CD14-positive monocyte (primary cell): Measurements from ENCODE around the gene NPAS3. TPM values are rescaled to one million over a fixed set of nuclear protein-coding genes. Genes with fewer than 3 reads are reported as not detected.

Source experiments
- DNase-seq, 3 donors: peaks; one replicate each; pipeline ENCODE4 v3.0.0-alpha.2; 2011 to 2022
- H2AFZ ChIP-seq: 2 replicates; pipeline ENCODE4 v1.6.0; 2012; ENCODE audit warnings: mild to moderate bottlenecking, low read depth, low read length, inconsistent platforms; ENCODE audit not compliant: insufficient read depth, poor library complexity, severe bottlenecking
- H3K27ac ChIP-seq, 2 donors: 1 replicate in 1 of 2; 2 replicates in 1 of 2; pipeline ENCODE4 v1.5.1; 2012 to 2013; ENCODE audit warnings: low read length in 2 of 2, control low read depth in 1 of 2, inconsistent platforms in 1 of 2, low read depth in 1 of 2, mild to moderate bottlenecking in 1 of 2
- H3K27me3 ChIP-seq, 2 donors: one replicate each; pipeline versions ENCODE4 v1.6.0 to v1.6.1; 2011 to 2013; ENCODE audit warnings: low read length in 2 of 2; ENCODE audit not compliant: control insufficient read depth in 2 of 2, insufficient read depth in 2 of 2
- H3K36me3 ChIP-seq, 2 donors: replicated peaks in 1 of 2; 1 replicate in 1 of 2; 2 replicates in 1 of 2; pipeline versions ENCODE4 v1.5.1 to v1.6.1; 2012 to 2013; ENCODE audit warnings: low read length in 2 of 2, control low read depth in 1 of 2, inconsistent platforms in 1 of 2, mild to moderate bottlenecking in 1 of 2; ENCODE audit not compliant: insufficient read depth in 2 of 2, control insufficient read depth in 1 of 2
- H3K4me1 ChIP-seq, 2 donors: 1 replicate in 1 of 2; 2 replicates in 1 of 2; pipeline versions ENCODE4 v1.5.1 to v1.6.1; 2012 to 2013; ENCODE audit warnings: low read length in 2 of 2, control low read depth in 1 of 2, inconsistent platforms in 1 of 2, mild to moderate bottlenecking in 1 of 2, moderate library complexity in 1 of 2; ENCODE audit not compliant: insufficient read depth in 2 of 2, control insufficient read depth in 1 of 2
- H3K4me2 ChIP-seq: replicated peaks from 2 replicates; pipeline ENCODE3; 2012; ENCODE audit warnings: low read length, moderate library complexity, mild to moderate bottlenecking; ENCODE audit not compliant: poor library complexity, severe bottlenecking; ENCODE audit errors: extremely low read depth
- H3K4me3 ChIP-seq, 3 experiments: fragments of 200-600 bp in 1 of 3; sonication (generic) in 1 of 3; replicated peaks in 1 of 3; 1 replicate in 2 of 3; 2 replicates in 1 of 3; pipeline ENCODE4 v1.5.1; 2011 to 2013; ENCODE audit warnings: low read length in 3 of 3, mild to moderate bottlenecking in 3 of 3, control low read depth in 2 of 3, low read depth in 2 of 3, inconsistent platforms in 1 of 3, moderate library complexity in 1 of 3
- H3K79me2 ChIP-seq: 2 replicates; pipeline ENCODE4 v1.6.0; 2012; ENCODE audit warnings: mild to moderate bottlenecking, control low read depth, inconsistent platforms, low read length, moderate library complexity; ENCODE audit not compliant: insufficient read depth
- H3K9ac ChIP-seq: 2 replicates; pipeline ENCODE4 v1.6.0; 2017; ENCODE audit warnings: low read length, mild to moderate bottlenecking; ENCODE audit not compliant: insufficient read depth, poor library complexity, severe bottlenecking
- H3K9me3 ChIP-seq, 2 donors: replicated peaks in 1 of 2; 1 replicate in 1 of 2; 2 replicates in 1 of 2; pipeline versions ENCODE4 v1.5.1 to v1.6.1; 2012 to 2013; ENCODE audit warnings: low read length in 2 of 2, control low read depth in 1 of 2; ENCODE audit not compliant: control insufficient read depth in 1 of 2, insufficient read depth in 1 of 2
- H4K20me1 ChIP-seq: 2 replicates; pipeline ENCODE4 v1.6.0; 2012; ENCODE audit warnings: mild to moderate bottlenecking, low read length, control low read depth, moderate library complexity; ENCODE audit not compliant: insufficient read depth
- H3K27ac Mint-ChIP-seq, 7 donors: one replicate each; pipeline ENCODE4 v1.8.0; 2020; ENCODE audit warnings: mild to moderate bottlenecking in 7 of 7, mixed read lengths in 7 of 7, moderate library complexity in 6 of 7, inconsistent platforms in 2 of 7
- H3K27me3 Mint-ChIP-seq, 3 donors: one replicate each; pipeline ENCODE4 v1.8.0; 2021 to 2022; ENCODE audit warnings: low read depth in 3 of 3, mild to moderate bottlenecking in 3 of 3, mixed read lengths in 3 of 3, moderate library complexity in 3 of 3, inconsistent platforms in 1 of 3
- H3K36me3 Mint-ChIP-seq, 2 donors: one replicate each; pipeline ENCODE4 v1.8.0; 2020; ENCODE audit warnings: mixed read lengths in 2 of 2, inconsistent platforms in 1 of 2, mild to moderate bottlenecking in 1 of 2
- H3K4me1 Mint-ChIP-seq: one replicate; pipeline ENCODE4 v1.8.0; 2020; ENCODE audit warnings: mild to moderate bottlenecking, mixed read lengths
- H3K4me3 Mint-ChIP-seq, 2 donors: one replicate each; pipeline ENCODE4 v1.8.0; 2020; ENCODE audit warnings: mild to moderate bottlenecking in 2 of 2, mixed read lengths in 2 of 2, moderate library complexity in 1 of 2
- H3K9me3 Mint-ChIP-seq, 7 donors: one replicate each; pipeline ENCODE4 v1.8.0; 2020 to 2022; ENCODE audit warnings: mixed read lengths in 7 of 7, mild to moderate bottlenecking in 6 of 7, moderate library complexity in 6 of 7, inconsistent platforms in 2 of 7
- CTCF ChIP-seq: fragments of 200-600 bp; IDR thresholded peaks from one replicate; pipeline ENCODE4 v1.8.0; 2022; ENCODE audit warnings: antibody characterized with exemption, mild to moderate bottlenecking
- WGBS: methylation state at CpG from one replicate; pipeline ENCODE4 v1.1.5; 2013; ENCODE audit warnings: missing lambda C conversion rate; ENCODE audit not compliant: insufficient coverage; 5-methylcytosine and 5-hydroxymethylcytosine counted together
- intact Hi-C, 2 donors: fragments of 100-400 bp; cut with micrococcal nuclease; formaldehyde crosslinking; loops; one replicate each; pipeline versions ENCODE4 v1.15.0 to v1.15.1; 2023
- polyA plus RNA-seq, 3 donors: library from polyadenylated mRNA; depleted of rRNA in 1 of 3; unstranded in 2 of 3; stranded (reverse) in 1 of 3; fragments of 300-500 nt in 2 of 3; fragments of >200 nt in 1 of 3; fragmentation: Illumina TruSeq in 2 of 3; gene quantifications; 1 replicate in 2 of 3; 2 replicates in 1 of 3; pipeline ENCODE4 v1.2.3, GENCODE V29; 2012 to 2021

The NPAS3 gene
- polyA plus RNA-seq, 3 donors, result not detected

DNA sequence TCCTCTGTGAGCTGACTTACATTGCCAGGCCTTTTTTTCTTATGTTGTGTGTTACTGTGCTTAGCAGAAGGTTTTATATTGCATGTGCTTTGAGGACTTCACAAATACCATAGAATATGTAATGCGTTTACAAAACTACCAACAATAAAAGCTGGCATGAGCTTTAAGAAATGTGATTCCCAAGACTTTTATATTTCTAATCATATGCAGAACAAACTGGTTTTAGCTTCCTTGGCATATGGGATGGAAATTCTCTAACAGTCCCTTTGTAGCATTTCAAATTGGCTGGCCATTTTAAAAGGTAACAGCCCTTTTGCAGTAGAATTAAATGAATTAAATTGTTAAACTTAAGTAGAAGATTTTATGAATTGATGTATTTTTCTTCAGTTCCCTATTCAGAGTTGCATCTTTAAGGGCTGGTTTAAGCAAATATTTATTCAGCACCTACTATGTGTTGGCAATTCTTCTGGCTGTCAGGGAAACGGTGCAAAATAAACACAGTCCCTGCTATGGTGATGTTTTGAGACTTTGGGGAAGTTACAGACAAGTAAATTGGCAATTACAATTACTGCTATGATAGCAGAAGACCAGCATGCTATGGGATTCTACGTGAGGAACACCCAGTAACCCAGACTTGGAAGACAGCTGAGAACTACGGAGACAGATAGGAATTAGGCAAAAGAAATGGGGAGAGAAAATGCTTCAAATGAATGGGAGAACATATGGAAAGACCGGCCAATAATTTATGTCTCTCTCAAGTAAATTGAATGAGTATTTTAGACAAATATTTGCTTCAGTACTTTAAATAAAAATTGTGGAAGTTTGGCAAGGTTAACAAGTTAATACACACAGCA is 565.8 kb downstream of the NPAS3 start:
- Histone ChIP-seq H3K4me3 (no peak overlapping the region), H4K20me1 (no peaks in the 10 kb centered on the region), H3K4me2 (no peak overlapping the region), H3K36me3 (no peaks in the 10 kb centered on the region), H2AFZ (no peak overlapping the region), H3K9me3 (no peaks in the 10 kb centered on the region), H3K27me3 (no peaks in the 10 kb centered on the region), H3K9ac (no peak overlapping the region), H3K27ac (no peak overlapping the region), H3K79me2 (no peaks in the 10 kb centered on the region), H3K4me1 (no peaks in the 10 kb centered on the region)
- no peaks in the 10 kb centered on the region for H3K4me1 Mint-ChIP-seq
- H3K9me3 Mint-ChIP-seq, result peaks cover 0 to 4% (median 2%) of the 10 kb centered on the region in 7 donors
- no peak overlapping the region for H3K27ac Mint-ChIP-seq
- no peak overlapping the region for H3K4me3 Mint-ChIP-seq
- intact Hi-C loops, result no loop called here
- 67% methylated on average over 1 of the region's 5 CpGs for WGBS
- no peak for DNase-seq
- H3K36me3 Mint-ChIP-seq, result no peaks in the 10 kb centered on the region
- no peak for TF ChIP-seq CTCF
- peaks cover 0 to 4% (median 0%) of the 10 kb centered on the region in 3 donors for H3K27me3 Mint-ChIP-seq

DNA sequence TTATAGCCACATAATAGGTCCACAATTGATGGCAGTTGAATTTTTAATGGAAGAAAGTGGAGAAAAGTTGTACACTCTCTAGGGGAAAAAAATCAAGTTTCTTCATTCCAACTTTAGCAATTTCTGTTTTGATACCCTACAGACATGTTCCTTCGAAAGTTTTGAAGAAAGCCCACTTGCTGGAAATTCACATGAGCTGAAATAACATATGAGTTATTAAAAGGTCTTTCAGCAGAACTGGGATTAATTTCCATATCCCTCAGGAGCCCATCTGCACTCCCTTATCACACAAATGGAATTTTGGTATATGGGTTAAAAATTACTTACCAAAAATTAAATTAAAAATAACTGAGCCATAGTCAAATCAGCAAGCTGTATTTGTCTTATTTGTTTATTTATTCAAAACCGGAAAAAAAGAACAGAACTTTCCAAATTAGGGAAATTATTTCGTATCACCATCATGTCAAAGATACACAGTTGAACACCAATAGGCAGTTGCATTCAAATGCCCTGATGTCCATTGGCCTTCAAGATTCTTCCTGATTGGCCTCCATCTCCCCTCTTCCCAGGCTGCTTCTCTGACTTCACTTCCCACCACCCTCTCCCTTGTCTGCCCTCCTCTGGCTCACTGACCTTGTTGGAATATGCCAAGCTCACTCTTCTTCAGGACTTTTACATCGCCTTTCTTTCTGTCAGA is 566.7 kb downstream of the NPAS3 start:
- no peaks in the 10 kb centered on the region for H3K79me2 ChIP-seq
- Mint-ChIP-seq H3K4me1 (no peaks in the 10 kb centered on the region), H3K4me3 (no peak overlapping the region), H3K27me3 (peaks cover 0 to 4% (median 0%) of the 10 kb centered on the region in 3 donors), H3K9me3 (peaks cover 0 to 5% (median 2%) of the 10 kb centered on the region in 7 donors), H3K27ac (no peak overlapping the region), H3K36me3 (no peaks in the 10 kb centered on the region)
- no peaks in the 10 kb centered on the region for H3K9me3 ChIP-seq
- TF ChIP-seq CTCF, result no peak
- intact Hi-C loops, result no loop called here
- no peak overlapping the region for H3K4me3 ChIP-seq
- no peak overlapping the region for H2AFZ ChIP-seq
- 95% methylated on average over 2 of the region's 4 CpGs for WGBS
- H3K27me3 ChIP-seq, result no peaks in the 10 kb centered on the region
- no peaks in the 10 kb centered on the region for H3K4me1 ChIP-seq
- no peak for DNase-seq
- H3K36me3 ChIP-seq, result no peaks in the 10 kb centered on the region
- H3K9ac ChIP-seq, result no peak overlapping the region
- H3K27ac ChIP-seq, result no peak overlapping the region
- H4K20me1 ChIP-seq, result no peaks in the 10 kb centered on the region
- no peak overlapping the region for H3K4me2 ChIP-seq
